COR-L47 (cell line): ENCODE measurements around the gene ANO2.

Experiments
- DNase-seq: peaks from one replicate; lab custom pipeline; 2025; lab: John Stamatoyannopoulos, UW

Gene ANO2

DNA sequence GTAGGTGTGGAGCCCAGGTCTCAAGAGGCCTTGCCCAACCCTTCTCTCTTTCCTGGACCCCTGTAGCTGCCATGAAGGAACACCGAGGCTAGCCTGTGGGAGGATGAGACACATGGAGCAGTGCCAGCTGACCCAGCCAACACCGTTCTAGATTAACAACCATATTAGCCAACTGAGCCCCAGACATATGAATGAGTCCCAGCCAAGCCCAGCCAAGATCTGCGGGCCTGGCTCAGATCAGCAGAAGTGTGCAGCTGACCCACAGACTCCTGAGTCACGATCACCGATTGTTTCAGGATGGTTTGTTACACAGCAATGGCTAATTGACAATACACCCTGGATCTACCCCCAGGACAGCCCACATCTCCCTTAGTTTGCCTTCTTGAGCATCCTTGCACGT is 431.0 kb downstream of the ANO2 start:
- DNase-seq = no peak

DNA sequence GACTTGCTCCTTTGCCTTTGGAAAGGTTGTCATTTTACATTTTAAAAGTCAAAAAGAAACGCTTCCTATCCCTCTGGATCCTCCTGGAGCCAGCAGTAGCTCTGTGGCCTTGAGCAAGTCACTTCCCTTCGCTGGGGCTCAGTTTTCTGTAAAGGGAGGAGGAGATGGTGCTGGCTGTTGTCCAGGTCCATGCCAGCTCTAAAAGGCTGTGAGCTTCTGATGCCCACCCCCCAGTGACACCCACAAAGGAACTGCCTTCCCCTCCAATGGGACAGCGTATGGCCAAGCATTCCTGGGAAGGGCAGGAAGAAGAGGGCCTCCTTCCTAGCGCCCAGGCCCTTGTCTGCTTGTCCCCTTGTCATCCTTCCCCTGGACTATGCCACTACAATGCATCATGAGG is 431.7 kb downstream of the ANO2 start:
- no peak for DNase-seq
